Measurements from ENCODE around the gene PARP15.

The PARP15 gene

GRCh38 chr3:122576174-122576940 lies 1.1 kb upstream of the PARP15 start:
- peak; percentile 88 to 90 for DNase-seq

- no peak for DNase-seq
Observed at GRCh38 chr3:122578069-122578740, 755 bp downstream of the PARP15 start.

GRCh38 chr3:122580470-122580869 lies 3.0 kb downstream of the PARP15 start:
- DNase-seq, result no peak

GRCh38 chr3:122581622-122582021 lies 4.2 kb downstream of the PARP15 start:
- no peak for DNase-seq

GRCh38 chr3:122582390-122582789 lies 4.9 kb downstream of the PARP15 start:
- no peak for DNase-seq

- DNase-seq, result no peak
Observed at GRCh38 chr3:122586098-122586497, 8.6 kb downstream of the PARP15 start.

GRCh38 chr3:122586773-122587485 lies 9.5 kb downstream of the PARP15 start:
- DNase-seq, result no peak

GRCh38 chr3:122587572-122587971 lies 10.1 kb downstream of the PARP15 start:
- DNase-seq, result no peak

GRCh38 chr3:122589297-122589696 lies 11.8 kb downstream of the PARP15 start:
- DNase-seq, result no peak

GRCh38 chr3:122590610-122591009 lies 13.2 kb downstream of the PARP15 start:
- DNase-seq, result no peak

- no peak for DNase-seq
Observed at GRCh38 chr3:122594025-122594424, 16.6 kb downstream of the PARP15 start.

- no peak for DNase-seq
Observed at GRCh38 chr3:122598151-122598550, 20.7 kb downstream of the PARP15 start.

GRCh38 chr3:122598556-122598955 lies 21.1 kb downstream of the PARP15 start:
- DNase-seq, result no peak

- DNase-seq, result no peak
Observed at GRCh38 chr3:122602011-122602710, 24.7 kb downstream of the PARP15 start.

GRCh38 chr3:122603056-122603455 lies 25.6 kb downstream of the PARP15 start:
- no peak for DNase-seq

GRCh38 chr3:122606330-122606729 lies 28.9 kb downstream of the PARP15 start:
- no peak for DNase-seq

GRCh38 chr3:122608916-122609315 lies 31.5 kb downstream of the PARP15 start:
- no peak for DNase-seq

GRCh38 chr3:122609798-122610559 lies 32.5 kb downstream of the PARP15 start:
- DNase-seq, result no peak

- no peak for DNase-seq
Observed at GRCh38 chr3:122612696-122613095, 35.2 kb downstream of the PARP15 start.

- no peak for DNase-seq
Observed at GRCh38 chr3:122615303-122615702, 37.9 kb downstream of the PARP15 start.

GRCh38 chr3:122618614-122619013 lies 41.2 kb downstream of the PARP15 start:
- no peak for DNase-seq

- no peak for DNase-seq
Observed at GRCh38 chr3:122619040-122619439, 41.6 kb downstream of the PARP15 start.
